GM21717 (cell line): ENCODE data around the gene CRAT.
A peak's percentile ranks its signal among the peaks of the same experiment; 100 is the strongest.

ENCODE experiments used
- ATAC-seq: cut with Tn5 transposase; IDR thresholded peaks from one replicate; pipeline ENCODE4 v1.9.1; 2021; ENCODE audit warnings: mild to moderate bottlenecking, moderate library complexity; ENCODE audit not compliant: unreplicated experiment

CRAT gene

DNA sequence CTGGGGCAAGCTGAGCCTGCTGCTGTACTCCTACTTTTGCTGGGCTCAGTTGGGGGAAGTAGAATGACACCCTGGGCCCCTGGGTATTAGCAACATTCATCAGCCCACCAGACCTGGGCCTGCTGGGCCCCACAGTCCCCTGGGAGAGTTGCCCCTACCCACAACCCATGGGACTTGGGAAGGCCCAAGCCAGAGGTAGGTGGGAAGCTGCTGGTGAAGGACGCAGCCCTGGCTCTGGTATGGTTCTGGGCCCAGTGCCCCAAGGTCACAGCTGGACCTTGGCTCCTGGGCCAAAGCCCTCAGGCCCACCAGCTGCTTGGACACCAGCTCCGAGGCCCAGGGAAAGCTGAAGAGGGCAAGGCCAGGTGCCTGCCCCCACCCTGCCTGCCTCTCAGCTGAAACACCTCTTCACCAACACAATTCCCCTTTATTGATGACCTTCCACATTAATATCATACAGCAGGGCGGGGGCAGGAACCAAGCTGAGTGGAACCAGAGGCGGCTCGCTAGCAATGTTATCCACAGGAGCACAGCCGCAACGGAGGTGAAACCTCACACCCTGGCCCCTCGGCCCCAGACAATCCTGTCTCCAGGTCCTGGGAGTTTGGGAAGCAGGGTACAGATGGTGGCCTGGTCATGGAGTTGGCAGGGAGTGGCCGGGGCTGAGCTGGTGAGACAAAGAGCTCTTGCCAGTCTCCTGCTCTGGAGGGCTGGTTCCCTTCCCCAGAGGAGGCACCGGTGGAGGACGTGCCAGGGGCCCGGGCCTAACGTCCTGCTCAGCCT, 16.0 kb downstream of the CRAT start:
- no peak for ATAC-seq

DNA sequence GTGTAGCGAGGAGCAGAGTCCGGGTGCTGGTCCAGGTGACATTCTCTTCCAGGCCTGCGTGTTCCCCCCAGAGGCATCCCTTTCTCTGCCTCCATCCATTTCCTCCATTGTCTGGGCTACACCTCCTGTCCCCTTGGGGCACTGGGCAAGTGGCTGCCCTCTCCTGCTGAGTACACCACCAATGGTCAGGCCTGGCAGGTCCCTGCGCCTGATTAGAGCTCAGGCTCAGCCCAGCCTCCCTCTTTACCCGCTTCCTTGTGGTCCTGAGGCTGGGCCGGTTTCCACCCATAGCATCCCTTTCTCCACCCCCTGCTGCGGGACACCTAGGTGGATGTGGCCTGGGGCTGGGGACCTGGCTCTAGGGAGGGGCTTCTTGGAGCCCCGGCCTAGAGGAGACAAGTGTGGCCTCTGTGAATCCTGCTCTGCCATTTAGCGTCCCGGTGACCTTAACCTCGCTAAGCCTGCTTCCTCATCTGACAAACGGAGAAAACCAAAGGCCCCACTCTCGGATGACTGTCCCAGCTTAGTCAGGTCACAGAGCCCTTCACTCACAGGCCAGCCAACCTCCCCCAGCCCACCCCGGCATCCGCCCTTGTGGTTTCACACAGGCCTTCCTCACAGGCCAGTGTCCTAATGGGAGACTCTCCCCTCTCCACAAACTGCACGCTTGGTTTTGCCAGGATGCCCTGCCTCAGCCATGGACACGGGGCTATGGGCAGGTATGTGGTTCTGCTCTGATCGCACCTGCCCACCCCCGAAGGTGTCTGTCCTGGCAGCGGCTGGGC, 16.8 kb downstream of the CRAT start:
- ATAC-seq, result no peak

DNA sequence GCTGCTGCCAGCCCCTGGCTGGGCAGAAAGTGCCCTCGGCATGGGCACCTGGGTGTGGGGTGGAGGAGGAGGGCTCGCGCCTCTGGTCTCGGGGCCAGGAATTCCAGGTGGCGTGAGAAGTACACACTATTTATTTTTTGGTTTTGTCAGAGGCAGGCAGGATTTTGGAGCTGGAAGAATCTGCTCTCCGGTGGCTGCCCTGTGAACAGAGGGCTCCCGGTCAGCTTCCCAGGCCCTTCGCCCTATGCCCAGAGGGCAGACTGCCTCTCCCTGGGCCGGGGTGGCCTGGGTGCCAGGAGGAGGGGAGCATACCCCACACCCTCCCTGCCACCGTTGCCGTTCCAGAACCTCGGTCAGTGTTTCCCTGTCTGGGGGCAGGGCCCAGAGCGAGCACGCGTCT, 21.3 kb downstream of the CRAT start:
- no peak for ATAC-seq

DNA sequence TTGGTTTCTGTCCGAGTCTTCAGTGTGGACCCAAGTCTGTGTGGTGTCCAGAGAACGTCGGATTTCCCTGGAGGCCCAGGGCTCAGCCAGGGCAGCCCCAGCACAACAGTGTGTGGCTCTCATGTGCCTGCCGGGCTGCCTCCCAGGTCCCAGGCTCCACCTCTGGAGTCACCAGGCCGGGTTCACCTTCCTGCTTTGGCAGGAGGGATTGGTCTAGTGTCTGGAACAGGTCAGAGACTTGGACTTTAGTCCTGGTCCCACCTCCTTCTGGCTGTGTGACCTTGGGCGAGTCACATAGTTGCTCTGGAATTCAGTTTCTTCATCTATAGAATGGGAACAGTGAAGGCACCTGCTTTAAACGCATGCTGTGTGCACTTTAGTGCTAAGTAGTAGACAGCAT, 26.5 kb downstream of the CRAT start:
- no peak for ATAC-seq

DNA sequence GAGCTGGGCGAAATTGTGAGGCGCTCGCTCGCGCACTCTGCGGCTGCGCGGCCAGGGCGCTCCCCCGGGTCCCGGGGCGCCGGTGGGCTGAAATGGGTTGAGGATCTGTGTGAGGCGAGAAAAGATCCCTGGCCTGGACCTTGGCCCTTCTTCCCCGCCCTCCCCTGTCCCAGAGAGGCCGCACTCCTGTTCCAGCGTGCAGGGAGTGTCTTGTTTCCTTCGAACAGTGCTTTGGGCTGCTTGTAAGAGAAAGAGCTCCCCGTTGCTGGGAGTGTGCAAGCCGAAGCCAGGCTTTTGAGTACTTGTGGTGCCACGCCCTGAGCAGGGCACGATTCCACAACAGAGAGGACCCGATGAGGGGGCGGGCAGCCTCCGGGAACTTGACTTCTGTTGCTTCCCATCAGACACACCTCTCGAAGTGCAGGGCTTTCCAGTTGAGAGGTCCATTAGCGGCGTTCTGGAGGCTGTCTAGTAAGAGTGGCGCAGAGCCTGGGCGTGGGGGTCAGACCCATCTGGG, 29.1 kb downstream of the CRAT start:
- peak; percentile 1 for ATAC-seq

DNA sequence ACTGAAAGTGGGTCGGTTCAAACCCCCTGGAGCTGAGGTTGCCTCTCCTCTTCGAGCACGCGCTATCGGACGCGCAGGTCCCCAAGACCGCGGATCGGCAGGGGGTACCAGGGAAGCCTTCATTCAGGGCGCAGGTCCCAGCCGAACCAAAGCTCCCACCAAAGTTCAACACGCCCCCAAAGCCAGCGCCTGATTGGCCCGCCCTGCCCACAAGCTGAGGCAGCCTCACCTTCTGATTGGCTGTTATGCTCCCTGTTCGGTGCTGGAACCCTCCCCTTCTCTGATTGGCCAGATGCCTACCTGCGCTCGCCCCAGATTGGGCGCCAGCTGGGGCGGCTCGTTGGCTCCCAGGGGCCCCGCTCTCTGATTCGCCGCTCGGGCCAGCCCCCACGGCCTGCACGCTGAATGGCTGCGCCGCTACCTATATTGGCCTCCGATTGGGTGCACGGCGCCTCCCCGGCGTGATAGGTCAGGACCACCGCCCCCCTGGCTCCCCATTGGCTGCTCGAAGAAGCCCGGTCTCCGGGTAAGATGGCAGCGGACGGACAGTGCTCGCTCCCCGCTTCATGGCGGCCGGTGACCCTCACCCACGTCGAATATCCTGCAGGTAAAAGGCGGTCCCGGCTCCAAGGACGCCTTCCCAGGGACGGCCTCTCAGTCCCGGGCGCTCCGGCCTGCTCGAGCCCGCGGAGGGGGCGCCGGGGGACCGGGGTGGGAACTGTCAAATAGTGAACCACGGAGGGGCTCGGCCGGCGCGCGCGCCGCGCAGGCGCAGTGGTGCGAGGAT, 29.8 kb downstream of the CRAT start, which contains the start of gene DOLPP1:
DOLPP1 (plus strand) TSS at position 511 of the 787 bp plus-strand sequence; CDS start at position 532, 21 bp downstream.
- ATAC-seq, result peak; percentile 89

DNA sequence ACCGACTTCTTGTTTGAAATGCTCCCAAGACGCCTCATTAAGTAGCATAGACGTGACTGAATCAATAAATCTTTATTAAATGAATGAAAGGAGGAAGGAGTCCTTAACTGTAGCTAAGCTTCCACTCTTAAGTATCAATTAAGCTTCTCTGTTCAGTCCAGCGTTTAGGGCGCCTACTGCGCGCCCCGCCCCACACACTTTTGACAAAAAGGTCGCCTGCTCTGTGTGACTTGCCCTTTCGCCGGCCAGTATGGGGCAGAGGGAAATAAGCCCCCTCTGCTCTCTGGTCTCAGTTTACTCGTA, 30.3 kb downstream of the CRAT start:
- ATAC-seq, result no peak

DNA sequence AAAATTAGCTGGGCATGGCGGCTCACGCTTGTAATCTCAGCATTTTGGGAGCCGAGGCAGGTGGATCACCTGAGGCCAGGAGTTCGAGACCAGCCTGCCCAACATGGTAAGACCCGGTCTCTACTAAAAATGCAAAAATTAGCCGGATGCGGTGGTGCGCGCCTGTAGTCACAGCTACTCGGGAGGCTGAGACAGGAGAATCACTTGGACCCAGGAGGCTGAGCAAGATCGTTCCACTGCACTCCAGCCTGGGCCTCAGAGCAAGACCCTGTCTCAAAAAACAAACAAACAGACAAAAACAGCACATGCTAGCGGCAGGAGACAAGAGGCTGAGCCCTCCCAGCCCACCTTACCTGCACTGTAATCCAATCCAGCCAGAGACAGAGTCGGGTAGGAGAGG, 30.8 kb downstream of the CRAT start:
- ATAC-seq, result no peak

DNA sequence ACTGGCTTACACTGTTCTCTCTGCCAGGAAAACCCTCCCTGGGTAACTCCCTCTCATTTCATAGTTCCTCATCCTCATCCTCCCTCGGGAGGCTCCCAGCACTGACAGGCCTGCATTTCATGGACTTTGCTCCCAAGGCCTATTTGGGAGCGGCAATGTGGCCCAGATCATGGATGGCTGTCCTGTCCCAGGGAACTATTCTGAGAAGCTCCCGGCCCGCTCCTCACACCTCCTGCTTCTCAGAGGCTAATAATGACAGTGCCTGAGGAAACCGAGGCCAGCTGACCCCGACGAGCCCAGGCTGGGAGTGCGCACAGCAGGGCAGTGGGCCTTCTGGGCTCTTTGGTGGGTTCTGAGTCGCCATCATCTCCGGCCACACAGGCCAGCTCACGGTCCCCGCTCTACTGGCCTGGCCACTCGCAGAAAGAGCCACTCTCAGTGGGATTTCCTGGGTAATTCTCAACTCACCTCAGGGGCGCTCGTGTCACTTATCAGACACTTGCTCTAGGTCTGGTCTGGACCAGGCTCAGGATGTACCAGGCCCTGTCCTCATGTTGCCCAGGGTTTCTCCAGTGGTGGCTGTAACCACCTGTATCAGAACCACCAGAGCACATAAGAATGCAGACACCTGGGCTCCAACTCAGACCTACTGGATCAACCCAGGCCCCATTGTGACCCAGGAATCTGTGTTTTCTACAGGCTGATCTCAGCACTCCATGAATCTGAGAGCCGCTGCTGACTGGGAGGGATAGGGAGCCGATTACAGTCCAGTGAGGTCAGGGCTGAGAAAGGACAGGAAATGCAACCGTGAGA, 31.7 kb downstream of the CRAT start:
- ATAC-seq, result no peak

DNA sequence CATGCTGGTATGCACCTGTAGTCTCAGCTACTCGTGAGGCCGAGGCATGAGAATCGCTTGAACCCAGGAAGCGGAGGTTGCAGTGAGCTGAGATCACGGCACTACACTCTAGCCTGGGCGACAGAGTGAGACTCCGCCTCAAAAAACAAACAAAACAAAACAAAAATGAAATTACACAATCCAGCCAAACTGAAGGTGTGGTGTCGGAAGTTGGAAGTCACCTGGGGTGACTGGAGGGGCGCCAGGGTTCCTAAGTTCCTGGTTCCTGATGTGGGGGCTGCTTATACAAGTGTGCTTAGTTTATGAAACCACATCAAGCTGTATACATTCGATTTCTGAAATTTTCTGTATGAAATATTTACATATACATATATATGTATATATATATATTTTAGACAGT, 33.4 kb downstream of the CRAT start:
- no peak for ATAC-seq

DNA sequence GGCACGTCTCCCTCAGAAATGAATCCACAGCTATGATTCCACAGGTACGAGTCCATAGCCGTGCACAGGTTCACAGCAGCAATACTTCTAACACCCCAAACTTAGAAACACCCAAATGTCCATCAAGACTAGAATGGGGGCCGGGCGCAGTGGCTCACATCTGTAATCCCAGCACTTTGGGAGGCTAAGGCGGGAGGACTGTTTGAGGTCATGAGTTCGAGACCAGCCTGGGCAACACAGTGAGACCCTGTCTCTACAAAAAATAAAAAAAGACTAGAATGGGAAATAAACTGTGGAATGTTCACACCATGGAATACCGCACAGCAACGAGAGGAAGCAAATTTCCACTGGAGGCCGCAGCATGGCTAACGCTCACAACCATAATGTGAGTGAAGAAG, 34.0 kb downstream of the CRAT start:
- no peak for ATAC-seq

DNA sequence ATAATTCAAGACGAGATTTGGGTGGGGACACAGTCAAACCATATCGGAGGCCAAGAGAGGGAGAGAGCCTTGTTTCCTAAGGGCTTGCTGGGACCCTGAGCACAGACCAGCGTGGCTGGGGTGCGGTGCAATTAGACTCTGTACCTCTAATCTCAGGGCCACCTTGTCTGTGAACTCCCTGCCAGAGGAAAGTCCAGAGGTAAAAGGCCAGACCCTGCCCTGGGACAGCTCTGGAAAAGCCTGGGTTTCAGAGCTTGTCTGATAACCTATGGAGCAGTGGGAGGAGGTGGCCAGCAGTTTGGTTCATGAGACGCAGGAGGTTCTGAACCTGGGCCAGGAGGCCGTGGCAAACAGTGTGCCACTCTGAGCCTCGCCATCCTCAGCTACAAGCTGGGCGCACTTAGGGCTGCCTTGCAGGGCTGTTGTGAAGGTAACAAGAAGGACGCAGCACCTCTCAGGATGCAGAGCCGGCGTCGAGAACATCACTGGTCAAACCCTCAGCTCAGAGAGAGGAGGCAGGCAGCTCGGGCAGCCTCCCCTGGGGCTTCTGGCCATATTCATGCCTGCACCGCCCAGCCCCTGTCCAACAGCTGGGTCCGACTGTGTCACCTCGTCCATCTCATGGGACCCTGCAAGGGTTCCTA, 34.5 kb downstream of the CRAT start:
- no peak for ATAC-seq

DNA sequence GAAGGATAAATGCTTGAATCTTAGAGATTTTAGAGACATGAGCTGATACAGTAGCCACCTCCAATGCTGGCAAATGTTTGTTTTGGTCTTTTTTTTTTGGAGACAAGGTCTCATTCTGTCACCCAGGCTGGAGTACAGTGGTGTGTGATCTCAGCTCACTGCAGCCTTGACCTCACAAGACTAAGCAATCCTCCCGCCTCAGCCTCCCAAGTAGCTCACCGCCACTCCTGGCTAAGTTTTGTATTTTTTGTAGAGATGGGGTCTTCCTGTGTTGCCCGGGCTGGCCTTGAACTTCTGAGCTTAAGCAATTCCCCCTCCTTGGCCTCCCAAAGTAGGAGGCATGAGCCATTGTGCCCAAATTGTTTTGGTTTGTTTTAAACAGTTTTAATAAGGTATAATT, 36.5 kb downstream of the CRAT start:
- no peak for ATAC-seq

DNA sequence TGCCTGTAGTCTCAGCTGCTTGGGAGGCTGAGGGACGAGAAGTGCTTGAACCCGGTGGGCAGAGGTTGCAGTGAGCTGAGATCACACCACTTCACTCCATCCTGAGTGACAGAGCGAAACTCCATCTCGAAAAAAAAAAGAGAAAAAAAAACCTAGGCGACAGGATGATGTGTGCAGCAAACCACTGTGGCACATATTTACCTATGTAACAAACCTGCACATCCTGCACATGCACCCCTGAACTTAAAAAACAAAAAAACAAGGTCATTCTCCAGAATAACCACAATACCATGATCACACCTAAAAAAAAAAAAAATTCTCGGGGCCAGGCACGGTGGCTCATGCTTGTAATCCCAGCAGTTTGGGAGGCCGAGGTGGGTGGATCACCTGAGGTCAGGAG, 37.2 kb downstream of the CRAT start:
- no peak for ATAC-seq

DNA sequence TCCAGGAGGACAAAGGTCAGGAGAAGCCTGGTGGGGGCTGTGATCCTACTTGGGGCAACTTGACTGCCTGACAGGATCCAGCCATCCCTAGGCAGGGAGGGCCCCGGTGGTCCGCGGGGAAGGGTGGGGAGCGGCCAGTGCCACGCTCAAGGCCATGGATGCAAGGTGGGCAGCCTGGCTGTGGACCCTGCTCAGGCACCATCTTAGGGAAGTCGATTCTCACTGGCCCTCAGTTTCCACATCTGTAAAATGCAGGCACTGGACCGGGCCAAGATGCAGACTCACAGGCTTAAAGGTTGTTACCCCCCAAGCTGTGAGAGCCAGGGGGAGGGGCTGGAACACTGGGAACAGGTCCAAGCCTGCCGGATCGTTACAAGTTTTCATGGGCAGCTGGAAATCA, 38.4 kb downstream of the CRAT start:
- no peak for ATAC-seq

DNA sequence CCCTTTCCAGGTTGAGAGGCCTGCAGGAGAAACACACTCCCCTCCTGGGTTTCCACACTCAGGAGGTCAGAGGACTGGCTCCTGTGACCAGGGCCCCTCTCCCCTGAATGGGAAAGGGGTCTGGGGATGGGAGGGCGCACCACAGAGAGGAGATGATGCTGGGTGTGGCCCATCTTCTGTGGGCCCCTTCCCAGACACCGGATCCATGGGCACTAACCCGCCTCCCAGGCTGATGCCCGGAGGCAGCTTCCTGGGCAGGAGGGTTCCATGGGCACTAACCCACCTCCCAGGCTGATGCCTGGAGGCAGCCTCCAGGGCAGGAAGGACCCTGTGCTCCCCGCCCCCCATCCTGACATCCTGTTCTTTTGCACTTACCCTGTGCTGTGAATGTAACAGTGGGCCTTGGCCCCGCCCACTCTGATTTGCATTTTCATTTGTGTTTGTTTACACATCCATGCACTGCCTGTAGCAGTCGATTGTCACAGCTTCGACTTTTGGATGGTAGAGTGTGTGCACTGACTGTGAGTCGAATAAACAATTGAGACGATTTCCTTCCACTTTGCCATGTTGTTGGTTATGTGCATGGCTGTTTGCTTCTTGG, 39.0 kb downstream of the CRAT start:
- no peak for ATAC-seq

DNA sequence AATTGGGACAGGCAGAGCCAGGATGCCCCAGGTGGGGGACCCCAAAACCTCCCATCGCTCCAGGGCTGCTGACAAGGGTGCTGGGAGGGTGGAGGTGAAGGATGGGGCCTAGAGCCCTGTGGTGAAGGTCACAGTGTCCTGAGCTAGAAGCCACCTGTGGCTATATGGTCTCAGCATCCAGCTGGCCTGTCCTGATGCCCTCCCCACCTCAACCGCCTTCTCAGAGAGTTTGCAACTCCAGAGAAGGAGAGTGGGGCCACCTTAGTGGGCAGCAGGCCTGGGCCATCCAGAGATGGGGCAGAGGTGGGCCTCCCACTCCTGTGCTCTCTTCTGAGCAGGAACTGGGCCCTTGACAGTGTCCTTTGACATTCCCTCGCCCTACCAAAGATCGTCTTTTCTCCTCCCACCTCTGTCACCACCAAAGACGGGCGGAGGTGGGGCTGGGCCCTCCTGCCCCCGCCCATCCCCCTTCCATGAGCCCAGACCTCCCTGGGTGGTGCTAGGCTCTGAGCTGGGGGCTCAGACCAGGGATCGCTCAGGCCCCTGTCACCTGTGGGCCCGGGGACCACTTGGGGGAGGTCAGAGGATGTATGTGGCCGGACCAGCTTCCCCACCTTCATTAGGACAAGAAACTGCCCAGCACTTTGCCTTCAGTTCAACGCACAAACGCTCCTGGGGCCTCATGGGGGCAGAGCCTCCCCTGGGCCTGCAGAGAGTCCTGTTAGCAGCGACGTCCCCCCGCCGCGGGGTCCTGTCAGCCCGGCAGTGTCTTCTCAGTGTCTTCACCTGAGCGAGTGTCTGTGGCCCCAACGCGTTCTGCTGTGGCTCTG, 39.7 kb downstream of the CRAT start:
- ATAC-seq, result no peak

DNA sequence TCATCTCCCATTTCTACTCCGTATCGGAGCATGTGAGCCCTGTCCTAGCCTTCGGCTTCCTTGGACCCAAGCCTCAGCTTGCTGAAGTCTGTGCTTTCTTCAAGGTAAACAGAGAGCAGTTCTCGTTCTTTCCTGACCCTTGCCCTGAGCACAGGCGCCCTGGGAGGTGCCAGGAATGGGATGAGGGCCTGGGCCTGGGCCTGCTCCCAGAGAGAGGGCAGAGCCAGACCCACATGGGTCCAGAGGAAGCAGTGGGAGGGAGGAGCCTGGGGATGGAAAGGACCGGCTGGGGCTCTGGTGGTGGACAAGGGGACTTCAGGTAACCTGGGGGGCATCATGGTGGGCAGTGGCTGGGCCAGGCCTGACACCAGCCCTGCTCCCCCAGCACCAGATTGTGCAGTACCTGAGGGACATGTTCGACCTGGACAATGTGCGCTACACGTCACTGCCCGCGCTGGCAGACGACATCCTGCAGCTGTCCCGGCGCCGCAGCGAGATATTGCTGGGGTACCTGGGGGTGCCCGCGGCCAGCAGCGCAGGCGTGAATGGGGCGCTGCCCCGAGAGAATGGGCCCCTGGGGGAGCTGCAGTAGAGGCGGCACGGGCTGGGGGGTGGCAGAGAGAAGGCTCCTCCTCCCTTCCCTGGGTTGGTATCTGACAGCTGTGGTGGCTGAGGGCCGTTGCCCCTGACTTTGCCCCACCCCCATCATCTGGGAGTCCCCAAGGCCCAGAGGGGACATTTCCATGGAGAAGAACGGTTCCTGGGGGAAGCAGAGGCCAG, 40.5 kb downstream of the CRAT start:
- no peak for ATAC-seq
